PC-3 (cell line): ENCODE data around the gene NIPAL3. TPM values are rescaled to one million over a fixed set of nuclear protein-coding genes. Genes with fewer than 3 reads are reported as not detected.
"Not testable (repeated sequence)": the region's sequence is repeated elsewhere in the genome, so short reads cannot be mapped to it uniquely, and the experiment has no call there.

Source experiments
- ATAC-seq: fragments of 200-7000 bp; cut with Tn5 transposase; 2 replicates; pipeline ENCODE4 v1.9.1; 2020; ENCODE audit warnings: mild to moderate bottlenecking, moderate library complexity
- BruUV-seq: library from RNA; stranded (reverse); fragments of 400-500 nt; replicated peaks from 2 replicates; lab custom pipeline; 2021; lab: Mats Ljungman, UMichigan
- CTCF ChIA-PET: fragments of 300-600 bp; sonication (Branson Sonifier 250); formaldehyde crosslinking; loops from one replicate; lab custom pipeline; 2022; ENCODE audit warnings: antibody characterized with exemption; lab: Charles Lee
- POLR2A ChIA-PET: fragments of 300-600 bp; sonication (Branson Sonifier 250); formaldehyde crosslinking; loops from one replicate; lab custom pipeline; 2022; ENCODE audit warnings: antibody characterized with exemption; ENCODE audit not compliant: unreplicated experiment; lab: Charles Lee
- DNase-seq: peaks from one replicate; pipeline ENCODE4 v3.0.0-alpha.2; 2015
- H2AFZ ChIP-seq: fragments of 300-600 bp; sonication (generic); 2 replicates; pipeline ENCODE4 v1.6.0; 2016; ENCODE audit warnings: antibody characterized with exemption, low read length
- H3F3A ChIP-seq: fragments of 300-600 bp; sonication (generic); one replicate; pipeline ENCODE4 v1.6.0; 2017; ENCODE audit warnings: antibody characterized with exemption, low read length, control low read depth, mild to moderate bottlenecking; ENCODE audit not compliant: unreplicated experiment
- H3K27ac ChIP-seq: fragments of 300-600 bp; sonication (generic); 2 replicates; pipeline ENCODE4 v1.5.1; 2016; ENCODE audit warnings: mild to moderate bottlenecking, low read length
- H3K27me3 ChIP-seq: fragments of 300-600 bp; sonication (generic); 2 replicates; pipeline ENCODE4 v1.6.1; 2016; ENCODE audit warnings: low read length, mixed read lengths
- H3K36me3 ChIP-seq: fragments of 300-600 bp; sonication (generic); 2 replicates; pipeline ENCODE4 v1.6.1; 2016; ENCODE audit warnings: low read depth, mixed run types, low read length, mixed read lengths
- H3K4me1 ChIP-seq: fragments of 300-600 bp; sonication (generic); 2 replicates; pipeline ENCODE4 v1.5.1; 2016; ENCODE audit warnings: low read length; ENCODE audit not compliant: insufficient read depth
- H3K4me2 ChIP-seq: fragments of 300-600 bp; sonication (generic); 2 replicates; pipeline ENCODE4 v1.6.0; 2016; ENCODE audit warnings: low read length
- H3K4me3 ChIP-seq: fragments of 300-600 bp; sonication (generic); 2 replicates; pipeline ENCODE4 v1.5.1; 2016; ENCODE audit warnings: mild to moderate bottlenecking, low read length, mixed read lengths
- H3K79me2 ChIP-seq: fragments of 300-600 bp; sonication (generic); 2 replicates; pipeline ENCODE4 v1.6.1; 2017; ENCODE audit warnings: low read length, mixed read lengths
- H3K9ac ChIP-seq: fragments of 300-600 bp; sonication (generic); 2 replicates; pipeline ENCODE4 v1.6.0; 2016; ENCODE audit warnings: mild to moderate bottlenecking, low read length
- H3K9me2 ChIP-seq: fragments of 300-600 bp; sonication (generic); replicated peaks from 2 replicates; pipeline ENCODE4 v1.6.1; 2016; ENCODE audit warnings: mixed run types, low read length, mixed read lengths
- H3K9me3 ChIP-seq: fragments of 300-600 bp; sonication (generic); 2 replicates; pipeline ENCODE4 v1.6.1; 2016; ENCODE audit warnings: low read length, mixed read lengths
- H4K20me1 ChIP-seq: fragments of 300-600 bp; sonication (generic); 2 replicates; pipeline ENCODE4 v1.6.1; 2016; ENCODE audit warnings: low read length, mixed read lengths
- CTCF ChIP-seq: fragments of 300-600 bp; sonication (generic); conservative IDR thresholded peaks from 2 replicates; pipeline ENCODE4 v1.5.1; 2017; ENCODE audit warnings: antibody characterized with exemption, low read depth, mild to moderate bottlenecking, low read length
- EZH2 ChIP-seq: fragments of 300-600 bp; sonication (generic); IDR thresholded peaks from one replicate; pipeline ENCODE4 v1.6.1; 2017; ENCODE audit warnings: antibody characterized with exemption, mild to moderate bottlenecking, low read length; ENCODE audit not compliant: unreplicated experiment
- EZH2phosphoT487 ChIP-seq: fragments of 300-600 bp; sonication (generic); IDR thresholded peaks from 2 replicates; pipeline ENCODE4 v1.6.1; 2018; ENCODE audit warnings: mild to moderate bottlenecking, antibody characterized with exemption, low read length, borderline replicate concordance
- intact Hi-C: fragments of 100-400 bp; cut with micrococcal nuclease; formaldehyde crosslinking; loops from 2 replicates; pipeline ENCODE4 v1.9.0; 2023
- total RNA-seq: library from RNA; depleted of rRNA; stranded (reverse); fragments of >200 nt; gene quantifications from 2 replicates; pipeline ENCODE4 v1.2.3, GENCODE V29; 2014

NIPAL3 gene
- total RNA-seq, 1 experiment from 2014 or later: 35.2 TPM

GRCh38 chr1:24489674-24490073 lies 74.1 kb downstream of the NIPAL3 start:
- no peaks in the 10 kb centered on the region for H3K9me3 ChIP-seq
- intact Hi-C loops: no loop called here

GRCh38 chr1:24490101-24490781 lies 74.6 kb downstream of the NIPAL3 start:
- H3K36me3 ChIP-seq: no peaks in the 10 kb centered on the region
- ChIA-PET CTCF (no interaction called here), POLR2A (no interaction called here)
- no peaks in the 10 kb centered on the region for H3K9me3 ChIP-seq
- H3K4me2 ChIP-seq: no peak overlapping the region
- H2AFZ ChIP-seq: no peak overlapping the region
- intact Hi-C loops: no loop called here
- ATAC-seq (no peak), DNase-seq (no peak)
- no TSS peak for BruUV-seq
- TF ChIP-seq EZH2phosphoT487 (no peak), CTCF (no peak), EZH2 (no peak)
- no peaks in the 10 kb centered on the region for H3F3A ChIP-seq
- H3K79me2 ChIP-seq: no peaks in the 10 kb centered on the region
- H3K27me3 ChIP-seq: no peaks in the 10 kb centered on the region
- H4K20me1 ChIP-seq: no peaks in the 10 kb centered on the region
- no peaks in the 10 kb centered on the region for H3K9me2 ChIP-seq
- H3K27ac ChIP-seq: no peak overlapping the region
- H3K4me1 ChIP-seq: no peaks in the 10 kb centered on the region
- no peak overlapping the region for H3K4me3 ChIP-seq
- no peak overlapping the region for H3K9ac ChIP-seq

More at GRCh38 chr1:24489674-24490073, 74.1 kb downstream of the NIPAL3 start:
- H3K9ac ChIP-seq: no peak overlapping the region
- DNase-seq (no peak), ATAC-seq (no peak)
- no peaks in the 10 kb centered on the region for H3K9me2 ChIP-seq
- TF ChIP-seq CTCF: no peak
- no peak for TF ChIP-seq EZH2phosphoT487
- TF ChIP-seq EZH2: no peak
- no peak overlapping the region for H3K27ac ChIP-seq
- no peaks in the 10 kb centered on the region for H3K27me3 ChIP-seq
- no peaks in the 10 kb centered on the region for H3K36me3 ChIP-seq
- no peak overlapping the region for H2AFZ ChIP-seq
- POLR2A ChIA-PET: no interaction called here
- no peak overlapping the region for H3K4me3 ChIP-seq
- BruUV-seq: no TSS peak
- H3K4me1 ChIP-seq: no peaks in the 10 kb centered on the region
- no peak overlapping the region for H3K4me2 ChIP-seq
- CTCF ChIA-PET: no interaction called here
- H3F3A ChIP-seq: no peaks in the 10 kb centered on the region
- no peaks in the 10 kb centered on the region for H3K79me2 ChIP-seq
- H4K20me1 ChIP-seq: no peaks in the 10 kb centered on the region

- no peaks in the 10 kb centered on the region for H3K9me2 ChIP-seq
- H3K4me3 ChIP-seq: no peak overlapping the region
- H3K79me2 ChIP-seq: no peaks in the 10 kb centered on the region
- H3K4me1 ChIP-seq: no peaks in the 10 kb centered on the region
- H3K9ac ChIP-seq: no peak overlapping the region
- H3K27me3 ChIP-seq: no peaks in the 10 kb centered on the region
- BruUV-seq: no TSS peak
- H3K4me2 ChIP-seq: no peak overlapping the region
- ChIA-PET CTCF (no interaction called here), POLR2A (interaction anchor here (0.6 kb wide), 1 partner anchor 192 kb away, joined by 5 read pairs; no protein-coding TSS in a partner anchor)
- no peak overlapping the region for H2AFZ ChIP-seq
- no peak overlapping the region for H3K27ac ChIP-seq
- intact Hi-C loops: no loop called here
- DNase-seq (no peak), ATAC-seq (no peak)
- H3K9me3 ChIP-seq: no peaks in the 10 kb centered on the region
- H3F3A ChIP-seq: no peaks in the 10 kb centered on the region
- no peaks in the 10 kb centered on the region for H4K20me1 ChIP-seq
- no peaks in the 10 kb centered on the region for H3K36me3 ChIP-seq
- TF ChIP-seq CTCF: no peak
- no peak for TF ChIP-seq EZH2phosphoT487
- TF ChIP-seq EZH2: no peak
Observed at GRCh38 chr1:24491577-24492360, 76.2 kb downstream of the NIPAL3 start.

GRCh38 chr1:24492935-24493334 lies 77.3 kb downstream of the NIPAL3 start:
- H3K4me3 ChIP-seq, H3K9me2 ChIP-seq, CTCF ChIA-PET, H3K79me2 ChIP-seq, H3K4me1 ChIP-seq, H3K9me3 ChIP-seq, POLR2A ChIA-PET, BruUV-seq, intact Hi-C loops, H3F3A ChIP-seq, H3K4me2 ChIP-seq, H3K27ac ChIP-seq, H3K27me3 ChIP-seq, H3K9ac ChIP-seq, DNase-seq, H4K20me1 ChIP-seq, ATAC-seq, H2AFZ ChIP-seq, H3K36me3 ChIP-seq: not testable (repeated sequence)
